GM19455 (cell line): ENCODE measurements around the gene ALDH4A1.
A peak's percentile ranks its signal among the peaks of the same experiment; 100 is the strongest.

Source experiments
- ATAC-seq: cut with Tn5 transposase; IDR thresholded peaks from one replicate; pipeline ENCODE4 v1.9.1; 2021; ENCODE audit not compliant: unreplicated experiment

Gene ALDH4A1, protein sequence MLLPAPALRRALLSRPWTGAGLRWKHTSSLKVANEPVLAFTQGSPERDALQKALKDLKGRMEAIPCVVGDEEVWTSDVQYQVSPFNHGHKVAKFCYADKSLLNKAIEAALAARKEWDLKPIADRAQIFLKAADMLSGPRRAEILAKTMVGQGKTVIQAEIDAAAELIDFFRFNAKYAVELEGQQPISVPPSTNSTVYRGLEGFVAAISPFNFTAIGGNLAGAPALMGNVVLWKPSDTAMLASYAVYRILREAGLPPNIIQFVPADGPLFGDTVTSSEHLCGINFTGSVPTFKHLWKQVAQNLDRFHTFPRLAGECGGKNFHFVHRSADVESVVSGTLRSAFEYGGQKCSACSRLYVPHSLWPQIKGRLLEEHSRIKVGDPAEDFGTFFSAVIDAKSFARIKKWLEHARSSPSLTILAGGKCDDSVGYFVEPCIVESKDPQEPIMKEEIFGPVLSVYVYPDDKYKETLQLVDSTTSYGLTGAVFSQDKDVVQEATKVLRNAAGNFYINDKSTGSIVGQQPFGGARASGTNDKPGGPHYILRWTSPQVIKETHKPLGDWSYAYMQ

DNA sequence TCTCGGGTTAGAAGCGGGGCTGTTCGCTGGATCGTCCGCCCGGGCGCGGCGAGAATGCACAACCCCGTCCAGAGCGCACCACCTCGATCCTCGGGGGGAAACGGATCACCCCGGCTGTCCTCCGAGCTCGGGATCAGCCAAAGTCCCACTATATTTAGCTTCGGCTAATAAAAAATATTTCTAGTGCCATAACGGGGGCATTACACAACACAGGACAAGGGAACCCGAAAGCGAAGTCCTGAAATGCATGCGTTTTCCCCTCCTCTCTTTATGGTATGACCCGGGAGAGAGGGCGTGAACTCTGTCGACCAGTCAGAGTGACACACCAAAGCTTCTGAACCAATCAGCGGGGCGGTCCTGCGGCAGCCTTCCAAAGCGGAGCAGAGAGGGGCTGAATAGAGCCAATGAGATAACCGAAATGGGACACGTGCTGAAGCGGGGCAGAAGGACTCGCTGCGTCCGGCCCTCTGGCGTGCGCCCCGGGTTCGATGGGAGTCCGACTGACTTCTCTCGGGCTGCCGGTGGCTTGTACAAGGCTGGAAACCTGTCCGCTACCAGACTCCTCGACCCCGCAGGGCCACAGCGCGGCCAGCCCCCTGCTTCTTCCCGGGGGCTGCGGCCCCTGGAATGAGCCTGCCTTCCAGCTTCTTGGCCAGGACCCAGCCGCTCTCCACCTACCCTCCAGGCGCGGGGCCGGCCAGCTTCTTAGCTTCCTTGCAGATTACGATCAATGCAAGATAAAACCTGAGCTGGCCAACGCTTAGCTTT, at the start of gene ALDH4A1:
ALDH4A1 (minus strand) TSS at position 33 of the 768 bp plus-strand sequence; CDS start at position 1, 32 bp downstream.
- peak; percentile 95 for ATAC-seq

DNA sequence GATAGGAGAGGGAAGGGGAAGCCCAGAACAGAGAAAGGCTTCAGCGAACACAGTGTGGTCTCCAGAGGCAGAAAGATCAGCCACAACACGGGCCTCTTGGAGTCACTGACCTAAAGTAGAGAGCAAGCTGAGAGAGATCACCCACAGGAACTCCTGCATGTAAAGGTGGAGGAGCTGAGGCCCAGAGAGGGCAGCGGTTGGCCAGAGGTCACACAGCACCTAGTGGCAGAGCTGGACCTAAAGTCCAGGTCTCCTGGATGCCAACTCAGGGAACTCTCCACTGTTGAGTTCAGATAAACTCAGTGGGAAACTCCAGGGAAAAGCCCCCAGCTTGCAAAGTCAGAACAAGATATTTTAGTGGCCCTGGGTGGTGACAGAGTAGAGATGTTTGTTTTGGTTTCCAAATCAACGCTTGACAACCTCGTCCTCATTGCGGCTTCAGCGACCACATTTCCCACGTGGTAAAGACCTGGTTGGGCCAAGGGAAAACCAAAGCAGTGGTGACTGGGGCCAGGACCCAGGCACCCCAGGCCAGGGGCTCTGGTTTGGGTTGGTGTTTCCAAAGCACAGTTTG, 49.5 kb upstream of the ALDH4A1 start:
- no peak for ATAC-seq

DNA sequence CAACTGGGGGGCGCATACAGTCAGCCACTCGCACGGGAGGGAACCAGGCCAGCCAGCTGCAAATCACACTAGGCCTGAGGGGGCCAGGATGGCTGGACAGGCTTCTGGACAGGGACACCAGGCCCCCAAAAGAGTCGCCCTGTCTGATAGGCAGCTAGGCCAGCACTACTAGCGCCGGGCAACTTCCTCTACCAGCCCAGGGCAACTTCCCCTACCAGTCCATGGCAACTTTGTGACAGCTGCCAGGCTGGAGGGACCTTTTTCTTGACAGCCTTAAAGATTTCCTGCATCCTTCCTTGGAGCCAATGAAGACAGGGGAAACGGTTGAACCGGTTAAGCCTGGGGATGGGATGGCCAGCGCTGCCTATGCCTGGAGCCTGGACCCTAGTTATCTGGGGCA, 49.1 kb upstream of the ALDH4A1 start:
- ATAC-seq, result no peak

DNA sequence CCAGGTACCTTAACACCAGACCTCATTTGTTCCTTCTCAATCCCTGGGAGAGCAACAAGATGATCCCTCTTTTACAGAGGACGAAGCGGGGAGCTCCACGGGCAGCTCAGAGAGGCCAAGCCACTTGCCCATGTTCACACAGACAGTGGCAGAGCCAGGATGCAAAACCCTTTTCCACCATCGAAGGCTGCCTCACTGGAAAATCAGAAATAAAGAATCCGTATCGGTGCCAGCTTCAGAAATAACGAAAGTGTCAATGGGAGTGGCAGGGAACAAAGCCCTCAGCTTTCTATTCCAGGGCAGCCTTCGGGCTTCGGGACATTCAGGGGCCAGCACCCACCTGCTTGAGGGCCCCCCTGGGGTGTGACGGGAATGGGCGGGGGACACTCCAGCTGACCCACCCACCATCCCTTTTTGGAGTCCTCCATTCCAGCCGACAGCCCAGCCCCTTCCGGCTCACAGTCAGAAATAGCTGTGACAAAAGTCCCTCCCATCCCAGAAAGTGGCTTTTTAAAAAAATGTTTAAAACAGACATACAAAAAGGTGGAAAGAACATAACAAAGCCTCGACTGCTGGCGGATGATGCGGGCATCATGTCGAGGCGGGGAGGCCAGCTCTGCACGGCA, 48.2 kb upstream of the ALDH4A1 start:
- no peak for ATAC-seq

DNA sequence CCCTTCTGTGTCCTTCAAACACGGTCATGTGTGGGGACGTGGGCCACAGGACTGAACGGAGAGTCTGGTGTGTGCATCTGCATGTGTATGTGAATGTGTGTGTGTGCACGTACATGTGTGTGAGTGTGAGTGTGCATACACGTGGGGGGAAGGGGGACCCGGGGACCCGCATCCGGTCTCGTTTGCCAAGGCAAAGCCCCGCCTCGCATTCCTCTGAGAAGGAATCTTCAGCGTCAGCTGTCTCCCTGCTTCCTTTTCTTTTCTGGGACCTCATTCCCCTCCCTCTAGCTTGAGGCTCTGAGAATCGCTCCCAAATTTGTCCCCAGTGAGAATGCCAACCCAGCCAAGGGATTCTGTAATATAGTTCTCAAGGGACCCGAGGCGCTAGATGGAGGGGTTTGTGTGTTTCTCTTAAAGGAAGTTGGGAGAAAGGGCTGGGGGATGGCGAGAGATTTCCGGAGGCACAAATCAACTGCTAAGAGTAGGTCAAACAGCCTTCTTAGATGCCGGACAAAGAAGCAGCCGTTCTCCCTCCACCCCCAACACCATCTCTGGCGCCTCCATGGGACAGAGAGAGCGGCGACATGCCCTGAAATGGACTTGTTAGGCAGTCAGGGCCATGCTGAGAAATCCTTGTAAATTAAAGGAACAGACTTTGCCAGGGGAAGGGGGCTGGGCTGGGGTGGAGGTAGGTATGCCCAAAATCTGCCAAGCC, 47.5 kb upstream of the ALDH4A1 start:
- ATAC-seq, result no peak

DNA sequence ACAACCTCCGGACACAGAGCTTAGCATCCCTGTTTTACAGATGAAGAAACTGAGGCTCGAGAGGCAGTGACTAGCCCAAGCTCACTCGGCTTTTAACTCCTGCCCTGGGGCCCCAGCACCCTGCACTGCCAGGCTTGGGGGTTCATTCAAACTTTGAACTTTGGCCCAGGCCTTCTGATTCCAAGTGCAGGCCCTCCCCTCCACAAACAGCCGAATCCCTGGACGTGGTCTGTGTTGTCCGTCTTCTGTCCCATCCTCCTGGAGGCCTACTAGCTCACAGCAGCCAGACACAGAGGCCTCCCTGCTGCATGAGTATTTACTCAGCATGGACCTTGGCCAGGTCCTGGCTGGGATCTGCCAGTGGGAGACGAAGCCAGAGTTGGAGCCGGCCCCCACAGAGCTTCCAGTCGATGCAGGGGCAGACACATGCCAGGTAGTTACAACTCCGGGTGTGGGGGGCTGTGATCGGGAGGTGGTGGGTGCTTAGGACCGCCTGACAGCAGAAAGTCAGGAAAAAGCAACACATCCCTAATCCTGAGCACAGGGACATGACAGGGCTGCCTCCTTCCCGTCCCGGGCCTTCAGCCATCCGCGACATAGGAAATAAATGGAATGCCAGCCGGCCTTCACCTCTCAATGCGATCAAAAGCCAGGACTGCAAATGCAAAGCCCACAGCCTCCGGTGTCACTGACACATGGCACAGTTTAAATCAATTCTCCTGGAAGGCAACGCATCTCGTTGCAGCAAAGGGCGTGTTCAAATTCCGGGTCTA, 46.7 kb upstream of the ALDH4A1 start:
- no peak for ATAC-seq

DNA sequence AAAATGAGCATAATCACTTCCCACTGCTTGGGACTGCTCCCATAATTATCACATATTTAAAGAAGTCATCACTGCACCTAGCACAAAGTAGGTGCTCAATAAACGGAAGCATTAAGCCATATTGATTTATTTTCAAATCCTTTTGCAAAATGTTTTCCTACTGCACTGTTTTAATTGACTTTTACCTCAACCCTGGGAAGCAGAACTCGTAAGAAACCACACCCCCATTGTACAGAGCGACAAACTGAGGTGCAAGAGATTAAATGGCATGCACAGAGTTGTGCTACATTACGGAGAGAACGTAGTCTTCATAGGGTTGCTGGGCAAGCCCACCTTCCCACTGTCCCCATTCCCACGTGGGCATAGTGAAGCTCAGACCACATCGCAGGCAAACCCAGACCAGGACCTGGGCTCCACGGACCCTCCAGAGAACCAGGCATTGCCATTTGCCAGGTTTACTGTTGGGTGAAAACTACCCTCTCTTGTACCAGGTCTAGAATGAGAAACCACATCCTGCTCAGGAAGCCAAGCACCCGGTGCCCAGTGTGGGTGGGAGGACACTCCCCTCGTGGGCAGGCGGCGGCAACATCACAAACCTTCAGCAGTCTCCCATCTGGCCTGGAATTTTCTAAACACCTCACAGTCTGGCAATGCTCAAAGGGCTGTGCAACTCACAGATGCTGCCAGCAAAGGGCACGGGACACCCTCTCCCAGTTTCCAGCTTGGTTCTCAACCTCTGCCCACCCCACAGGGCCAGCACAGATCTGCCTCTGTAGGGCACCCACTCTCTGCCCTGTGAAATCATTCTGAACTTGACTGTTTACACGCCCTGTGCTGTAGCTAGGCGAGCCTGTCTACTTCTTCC, 45.9 kb upstream of the ALDH4A1 start:
- no peak for ATAC-seq

DNA sequence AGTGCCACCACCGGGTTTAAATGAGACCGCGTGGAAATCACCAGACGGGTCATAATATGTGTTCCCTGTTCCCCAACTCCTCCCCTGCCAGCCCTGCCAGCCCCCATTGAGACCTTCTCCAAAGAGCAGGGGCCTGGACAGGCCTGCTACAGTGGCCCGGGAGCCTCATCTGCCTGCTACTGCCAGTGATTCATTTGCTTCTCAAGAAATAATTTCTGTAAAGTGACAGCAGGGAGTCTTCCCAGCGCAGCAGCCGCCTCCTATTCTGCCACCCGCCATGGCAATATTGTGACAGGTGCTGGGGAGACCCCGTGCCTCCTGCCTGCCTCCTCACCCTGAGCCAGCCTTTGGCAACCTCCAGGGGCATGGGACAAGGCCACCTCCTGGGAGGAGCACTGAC, 45.2 kb upstream of the ALDH4A1 start:
- ATAC-seq, result no peak

DNA sequence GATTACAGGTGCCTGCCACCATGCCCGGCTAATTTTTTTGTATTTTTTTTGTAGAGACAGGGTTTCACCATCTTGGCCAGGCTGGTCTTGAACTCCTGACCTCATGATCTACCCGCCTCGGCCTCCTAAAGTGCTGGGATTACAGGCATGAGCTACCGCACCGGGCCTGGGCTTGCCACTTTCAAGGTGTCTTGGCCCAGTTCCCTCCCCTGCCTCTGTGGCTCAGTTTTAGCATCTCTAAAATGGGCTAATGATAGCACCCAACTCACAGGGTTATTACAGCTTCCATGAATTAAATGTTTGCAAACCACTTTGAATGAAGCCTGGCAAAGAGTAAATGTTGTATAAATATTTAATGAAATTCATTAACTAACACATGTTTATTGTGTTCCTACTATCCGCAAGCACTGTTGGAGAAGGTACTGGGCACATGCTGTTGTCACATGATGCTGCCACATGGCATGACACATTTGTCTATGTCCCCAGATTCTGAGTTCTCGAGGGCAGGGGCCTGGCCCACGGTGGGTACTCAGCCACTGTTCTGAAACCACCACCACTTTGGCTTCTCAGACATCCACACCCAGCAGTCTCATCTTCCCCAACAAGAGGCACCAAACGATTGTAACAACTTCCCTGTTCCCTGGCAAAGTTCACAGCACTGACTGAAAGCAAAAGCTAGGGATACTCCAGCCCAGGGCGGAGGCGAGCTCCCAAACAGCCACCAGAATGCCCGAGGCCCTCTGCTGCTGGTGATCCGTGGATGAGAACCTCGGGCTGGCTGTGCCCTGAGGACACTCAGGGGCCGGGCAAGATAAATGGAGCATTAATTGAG, 44.4 kb upstream of the ALDH4A1 start:
- no peak for ATAC-seq

DNA sequence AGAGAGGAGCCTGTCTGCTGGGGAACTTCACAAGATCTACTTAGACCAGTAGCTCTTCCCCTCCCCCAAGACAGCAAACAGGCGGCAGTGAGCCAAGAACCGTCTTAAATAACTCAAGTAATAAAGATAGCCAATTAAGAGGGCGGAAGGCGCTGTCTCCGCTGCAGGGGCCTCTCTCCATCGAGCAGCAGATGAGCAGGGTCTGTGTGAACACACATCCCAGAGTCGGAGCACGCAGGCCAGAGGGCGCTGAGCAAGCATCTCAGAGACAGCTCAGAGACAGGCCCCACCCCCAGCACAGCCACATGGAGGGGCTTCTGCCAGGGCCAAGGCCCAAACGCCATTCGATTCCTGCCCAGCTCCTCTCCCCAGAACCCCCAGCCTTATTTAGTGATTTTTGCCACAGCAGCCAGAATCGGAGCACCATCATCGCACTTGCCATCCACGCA, 43.1 kb upstream of the ALDH4A1 start:
- ATAC-seq, result no peak

DNA sequence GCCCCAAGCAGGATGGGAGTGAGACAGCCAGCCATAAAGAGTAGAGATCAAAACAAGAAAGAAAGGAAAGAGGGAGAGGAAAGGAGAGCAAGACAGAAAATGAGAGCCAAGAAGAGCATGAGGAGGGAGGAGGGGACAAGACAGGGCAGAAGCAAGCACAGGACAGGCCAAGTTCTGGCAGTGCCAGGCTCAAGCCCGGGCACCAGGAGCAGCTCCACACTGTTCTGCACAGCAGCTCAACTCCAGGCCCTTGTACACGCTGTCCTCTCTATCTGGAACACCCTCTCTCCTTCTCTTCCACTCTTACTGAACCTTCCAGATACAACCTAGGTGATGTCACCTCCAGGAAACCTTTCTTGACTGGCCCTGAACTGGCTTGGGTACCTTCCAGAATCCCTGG, 42.5 kb upstream of the ALDH4A1 start:
- no peak for ATAC-seq

DNA sequence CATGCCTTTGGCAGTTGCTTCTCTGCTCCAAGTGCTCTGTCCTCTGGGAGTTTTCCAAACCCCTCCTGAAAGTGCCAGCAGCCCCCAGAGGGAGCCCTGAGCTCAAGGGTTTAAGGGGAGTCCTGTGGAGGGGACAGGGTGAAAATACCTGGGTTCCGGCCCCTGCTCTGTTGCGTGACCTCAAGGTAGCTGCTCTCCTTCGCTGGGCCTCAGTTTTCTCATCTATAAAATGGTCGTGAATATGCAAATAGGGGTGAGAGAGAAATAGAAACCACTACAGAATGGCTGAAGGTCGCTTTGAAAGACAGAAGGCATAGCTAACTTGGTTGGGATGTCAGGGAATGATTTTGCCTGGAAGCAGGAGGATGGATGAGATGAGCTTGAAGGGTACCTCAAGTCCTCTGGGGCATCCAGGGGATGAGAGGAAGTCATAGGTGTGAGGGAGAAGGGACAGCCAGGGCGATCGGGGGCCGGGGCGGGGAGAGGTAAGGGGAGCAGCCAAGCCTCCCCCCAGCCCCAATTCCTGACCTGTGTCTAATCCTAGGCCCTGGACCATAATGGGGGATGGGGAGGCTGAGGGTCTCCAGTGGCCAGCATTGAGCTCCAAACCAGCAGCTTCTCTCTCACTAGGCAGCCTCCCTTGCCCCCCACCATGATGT, 41.7 kb upstream of the ALDH4A1 start:
- no peak for ATAC-seq

DNA sequence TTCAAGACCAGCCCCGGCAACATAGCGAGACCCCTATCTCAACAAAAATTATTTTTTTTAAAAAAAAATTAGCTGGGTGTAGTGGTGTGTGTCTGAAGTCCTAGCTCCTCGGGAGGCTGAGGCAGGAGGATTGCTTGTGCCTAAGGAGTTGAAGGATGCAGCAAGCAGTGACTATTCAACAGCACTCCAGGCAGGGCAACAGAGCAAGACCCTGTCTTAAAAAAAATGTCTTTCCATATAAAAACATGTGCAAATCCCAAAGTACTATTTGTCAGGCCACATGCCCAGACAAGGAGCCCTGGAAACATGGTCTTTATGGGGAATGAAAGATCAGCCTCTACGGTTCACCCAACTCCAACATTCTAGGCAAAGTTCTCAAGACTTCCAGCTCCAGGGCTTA, 40.8 kb upstream of the ALDH4A1 start:
- no peak for ATAC-seq

DNA sequence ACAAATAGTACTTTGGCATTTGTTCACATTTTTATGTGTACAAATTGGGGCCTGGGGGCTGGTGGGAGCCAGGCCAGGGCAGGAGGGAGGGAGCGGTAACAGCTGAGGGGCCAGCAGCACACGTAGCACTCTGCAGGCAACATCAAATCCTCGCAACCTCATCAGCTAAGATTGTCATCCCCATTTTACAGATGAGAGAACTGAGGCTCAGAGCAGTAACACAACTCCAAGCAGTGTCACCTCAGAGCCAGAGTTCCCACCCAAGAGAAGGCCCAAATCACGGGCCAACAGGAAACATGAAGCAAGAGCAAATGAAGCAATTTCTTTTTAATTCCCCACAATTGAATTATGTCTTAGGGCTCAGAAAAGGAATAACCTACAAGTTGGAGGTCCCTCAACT, 40.0 kb upstream of the ALDH4A1 start:
- no peak for ATAC-seq

DNA sequence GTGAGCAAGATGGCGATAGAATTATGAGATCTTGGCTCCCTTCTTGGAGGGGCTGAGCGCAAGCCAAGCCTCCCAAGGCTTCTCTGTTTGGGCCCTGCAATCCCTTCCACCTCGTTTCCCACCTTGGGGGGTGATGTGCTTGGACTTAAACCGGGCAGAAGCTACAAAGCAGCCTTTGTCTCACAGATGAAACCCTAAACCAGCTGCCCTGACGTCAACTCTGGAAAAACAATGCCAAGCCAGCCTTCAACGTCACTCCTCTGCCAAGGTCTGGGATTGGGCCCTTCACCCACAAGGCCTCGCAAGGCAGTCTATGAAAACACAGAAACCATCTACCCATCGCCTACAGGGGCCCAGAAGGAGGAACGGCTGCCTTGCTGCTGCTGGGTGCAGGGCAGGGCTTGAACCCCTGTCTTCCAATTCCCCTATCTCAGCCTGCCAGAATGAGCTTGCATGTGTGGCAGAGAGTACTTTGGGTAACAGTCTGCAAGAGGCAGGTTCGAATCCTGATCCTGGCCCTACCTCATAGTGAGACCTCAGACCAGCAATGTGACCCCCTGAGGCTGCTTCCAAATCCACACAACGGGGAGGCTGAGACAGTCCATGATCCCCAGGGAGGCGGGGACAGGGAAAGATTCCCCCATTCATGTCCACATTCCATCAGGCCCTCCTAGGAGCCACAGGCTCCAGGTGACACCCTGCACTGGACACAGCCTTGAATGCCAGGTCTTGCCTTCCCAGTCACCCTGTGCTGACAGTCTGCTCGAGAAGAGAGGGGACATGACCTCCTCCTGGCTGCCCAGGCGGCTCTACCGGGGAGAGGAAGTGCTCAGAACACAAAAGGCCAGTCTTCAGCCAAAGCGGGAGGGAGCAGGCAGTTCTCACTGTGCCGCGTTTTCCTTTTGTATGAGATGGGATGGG, 39.1 kb upstream of the ALDH4A1 start:
- ATAC-seq, result no peak

DNA sequence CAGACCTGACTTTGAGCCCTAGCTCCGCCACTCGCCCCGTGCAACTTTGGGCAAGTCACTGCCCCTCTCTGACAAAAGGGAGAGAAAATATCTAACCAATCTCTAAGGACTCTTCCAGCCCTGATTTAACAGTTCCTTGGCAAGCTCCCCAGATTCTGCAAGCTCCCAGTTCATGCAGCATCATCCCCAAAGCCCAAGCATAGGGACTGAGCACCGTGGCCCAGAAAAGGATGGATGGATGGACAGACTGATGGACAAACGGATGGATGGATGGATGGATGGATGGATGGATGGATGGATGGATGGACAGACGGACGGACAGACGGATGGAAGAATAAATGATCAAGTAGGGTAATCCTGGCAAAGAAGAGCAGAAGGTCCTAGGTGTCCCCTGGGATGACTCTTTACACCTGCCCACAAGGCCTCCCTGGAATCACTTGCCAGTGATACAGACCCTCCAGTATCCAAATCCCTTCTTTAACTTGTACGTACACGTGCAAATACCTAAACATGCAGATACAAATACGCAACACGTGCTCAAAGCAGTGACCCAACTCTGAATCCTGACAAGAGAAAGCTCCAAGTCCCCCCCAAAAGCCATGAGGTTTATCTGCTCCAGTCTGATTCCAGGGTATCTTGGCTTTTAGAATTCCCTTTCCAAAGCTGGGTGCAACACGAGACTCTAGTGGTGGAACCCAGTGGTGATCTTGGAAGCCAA, 38.1 kb upstream of the ALDH4A1 start:
- no peak for ATAC-seq
